Effector memory CD8-positive, alpha-beta T cell (primary cell): ENCODE data around the gene DKK3.
A peak's percentile ranks its signal among the peaks of the same experiment; 100 is the strongest.
"Not testable (repeated sequence)": the region's sequence is repeated elsewhere in the genome, so short reads cannot be mapped to it uniquely, and the experiment has no call there.

Source experiments
- ATAC-seq: fragments of 150-1000 bp; cut with Tn5 transposase; replicated peaks from 2 replicates; pipeline ENCODE4 v1.10.0; 2021; ENCODE audit warnings: mild to moderate bottlenecking, moderate library complexity
- DNase-seq, 3 experiments: peaks; one replicate each; pipeline ENCODE4 v3.0.0; 2021
- H3K27ac Mint-ChIP-seq, 2 donors: one replicate each; pipeline ENCODE4 v1.8.0; 2022; ENCODE audit warnings: mild to moderate bottlenecking in 2 of 2, mixed read lengths in 2 of 2, moderate library complexity in 2 of 2
- H3K27me3 Mint-ChIP-seq, 2 donors: one replicate each; pipeline ENCODE4 v1.8.0; 2022; ENCODE audit warnings: mixed read lengths in 2 of 2
- H3K36me3 Mint-ChIP-seq: one replicate; pipeline ENCODE4 v1.8.0; 2022; ENCODE audit warnings: mild to moderate bottlenecking, moderate library complexity, mixed read lengths; ENCODE audit not compliant: insufficient read depth
- H3K4me1 Mint-ChIP-seq, 2 donors: one replicate each; pipeline ENCODE4 v1.8.0; 2022; ENCODE audit warnings: low read depth in 2 of 2, mixed read lengths in 2 of 2
- H3K4me3 Mint-ChIP-seq, 2 donors: one replicate each; pipeline ENCODE4 v1.8.0; 2022; ENCODE audit warnings: mild to moderate bottlenecking in 2 of 2, mixed read lengths in 2 of 2, moderate library complexity in 2 of 2
- H3K9me3 Mint-ChIP-seq, 2 donors: one replicate each; pipeline ENCODE4 v1.8.0; 2022; ENCODE audit warnings: mixed read lengths in 2 of 2

Gene DKK3

GRCh38 chr11:12044799-12045198 lies 36.4 kb upstream of the DKK3 start:
- Mint-ChIP-seq H3K4me1 (peaks cover 7 to 8% of the 10 kb centered on the region in 2 donors), H3K9me3 (no peaks in the 10 kb centered on the region), H3K27me3 (peaks cover 0 to 20% of the 10 kb centered on the region in 2 donors), H3K27ac (no peak overlapping the region), H3K4me3 (no peak overlapping the region), H3K36me3 (no peaks in the 10 kb centered on the region)
- no peak for DNase-seq
- no peak for ATAC-seq

- peaks cover 7 to 8% of the 10 kb centered on the region in 2 donors for H3K4me1 Mint-ChIP-seq
- DNase-seq (peak; percentile 56 to 62 (median 59)), ATAC-seq (peak; percentile 74)
- H3K9me3 Mint-ChIP-seq: no peaks in the 10 kb centered on the region
- no peaks in the 10 kb centered on the region for H3K36me3 Mint-ChIP-seq
- H3K27me3 Mint-ChIP-seq: peaks cover 0 to 20% of the 10 kb centered on the region in 2 donors
- no peak overlapping the region for H3K4me3 Mint-ChIP-seq
- no peak overlapping the region for H3K27ac Mint-ChIP-seq
Observed at GRCh38 chr11:12043959-12044791, 35.7 kb upstream of the DKK3 start.

- Mint-ChIP-seq H3K4me3 (no peak overlapping the region), H3K9me3 (no peaks in the 10 kb centered on the region), H3K36me3 (no peaks in the 10 kb centered on the region), H3K27ac (no peak overlapping the region), H3K27me3 (peaks cover 0 to 20% of the 10 kb centered on the region in 2 donors), H3K4me1 (peaks cover 7 to 8% of the 10 kb centered on the region in 2 donors)
- DNase-seq (no peak), ATAC-seq (no peak)
Observed at GRCh38 chr11:12043221-12043620, 34.8 kb upstream of the DKK3 start.

- ATAC-seq (no peak), DNase-seq (no peak)
- no peaks in the 10 kb centered on the region for H3K9me3 Mint-ChIP-seq
- no peak overlapping the region for H3K4me3 Mint-ChIP-seq
- H3K27ac Mint-ChIP-seq: no peak overlapping the region
- H3K27me3 Mint-ChIP-seq: peaks cover 0 to 17% of the 10 kb centered on the region in 2 donors
- no peaks in the 10 kb centered on the region for H3K36me3 Mint-ChIP-seq
- H3K4me1 Mint-ChIP-seq: peaks cover under 1 to 3% of the 10 kb centered on the region in 2 donors
Observed at GRCh38 chr11:12042215-12042676, 33.8 kb upstream of the DKK3 start.

DNA sequence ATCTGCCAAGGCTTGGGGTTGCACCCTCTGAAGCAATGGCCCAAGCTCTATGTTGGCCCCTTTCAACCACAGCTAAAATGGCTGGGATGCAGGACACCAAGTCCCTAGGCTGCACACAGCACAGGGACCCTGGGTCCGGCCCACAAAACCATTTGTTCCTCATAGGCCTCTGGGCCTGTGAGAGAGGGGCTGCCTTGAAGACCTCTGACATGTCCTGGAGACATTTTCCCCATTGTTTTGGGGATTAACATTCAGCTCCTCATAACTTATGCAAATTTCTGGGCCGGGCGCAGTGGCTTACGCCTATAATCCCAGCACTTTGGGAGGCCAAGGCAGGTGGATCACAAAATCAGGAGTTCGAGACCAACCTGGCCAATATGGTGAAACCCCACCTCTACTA lies 32.3 kb upstream of the DKK3 start:
- H3K36me3 Mint-ChIP-seq, DNase-seq, H3K9me3 Mint-ChIP-seq, H3K4me1 Mint-ChIP-seq, ATAC-seq, H3K27me3 Mint-ChIP-seq, H3K27ac Mint-ChIP-seq, H3K4me3 Mint-ChIP-seq: not testable (repeated sequence)

GRCh38 chr11:12032968-12033367 lies 24.5 kb upstream of the DKK3 start:
- peaks cover 9 to 31% of the 10 kb centered on the region in 2 donors for H3K27me3 Mint-ChIP-seq
- no peak overlapping the region for H3K27ac Mint-ChIP-seq
- no peak overlapping the region for H3K4me3 Mint-ChIP-seq

GRCh38 chr11:12031856-12032544 lies 23.6 kb upstream of the DKK3 start:
- DNase-seq: no peak
- no peak for ATAC-seq
- no peaks in the 10 kb centered on the region for H3K9me3 Mint-ChIP-seq
- peaks cover 9 to 31% of the 10 kb centered on the region in 2 donors for H3K27me3 Mint-ChIP-seq
- H3K36me3 Mint-ChIP-seq: no peaks in the 10 kb centered on the region
- H3K27ac Mint-ChIP-seq: no peak overlapping the region
- no peaks in the 10 kb centered on the region for H3K4me1 Mint-ChIP-seq
- no peak overlapping the region for H3K4me3 Mint-ChIP-seq

More at GRCh38 chr11:12032968-12033367, 24.5 kb upstream of the DKK3 start:
- ATAC-seq: no peak
- no peaks in the 10 kb centered on the region for H3K36me3 Mint-ChIP-seq
- no peak for DNase-seq
- H3K9me3 Mint-ChIP-seq: no peaks in the 10 kb centered on the region
- H3K4me1 Mint-ChIP-seq: no peaks in the 10 kb centered on the region

- Mint-ChIP-seq H3K9me3 (peaks cover 0 to under 1% of the 10 kb centered on the region in 2 donors), H3K4me3 (no peak overlapping the region), H3K27ac (no peak overlapping the region), H3K27me3 (peaks cover 16 to 30% of the 10 kb centered on the region in 2 donors), H3K4me1 (no peaks in the 10 kb centered on the region), H3K36me3 (no peaks in the 10 kb centered on the region)
- no peak for DNase-seq
- ATAC-seq: no peak
Observed at GRCh38 chr11:12029738-12030363, 21.4 kb upstream of the DKK3 start.

GRCh38 chr11:12029119-12029518 lies 20.7 kb upstream of the DKK3 start:
- H3K4me3 Mint-ChIP-seq: no peak overlapping the region
- no peak overlapping the region for H3K27ac Mint-ChIP-seq

DNA sequence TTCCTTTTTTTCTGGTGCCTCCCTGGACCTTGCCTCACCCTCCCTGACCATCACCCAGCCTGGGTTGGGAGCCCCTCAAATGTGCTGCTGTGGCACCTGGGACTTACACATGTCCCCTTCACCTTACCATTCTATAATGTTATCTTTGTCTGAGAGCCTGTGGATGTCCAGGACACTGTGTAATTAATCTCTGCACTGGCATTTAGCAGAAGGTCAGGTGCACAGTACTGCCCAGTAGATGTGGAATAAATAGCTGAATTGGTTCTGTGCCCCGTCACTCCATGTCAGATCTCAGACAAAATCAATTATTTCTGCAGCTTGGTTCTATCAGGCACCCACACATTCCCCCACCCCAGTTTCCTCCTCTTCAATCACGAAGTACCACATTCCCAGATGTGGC lies 19.9 kb upstream of the DKK3 start:
- ATAC-seq (no peak), DNase-seq (no peak)
- H3K36me3 Mint-ChIP-seq: no peaks in the 10 kb centered on the region
- no peak overlapping the region for H3K4me3 Mint-ChIP-seq
- H3K9me3 Mint-ChIP-seq: peaks cover 0 to 6% of the 10 kb centered on the region in 2 donors
- no peaks in the 10 kb centered on the region for H3K4me1 Mint-ChIP-seq
- H3K27me3 Mint-ChIP-seq: peaks cover 13 to 29% of the 10 kb centered on the region in 2 donors
- H3K27ac Mint-ChIP-seq: no peak overlapping the region

More at GRCh38 chr11:12029119-12029518, 20.7 kb upstream of the DKK3 start:
- DNase-seq (no peak), ATAC-seq (no peak)
- Mint-ChIP-seq H3K9me3 (peaks cover 0 to 6% of the 10 kb centered on the region in 2 donors), H3K27me3 (peaks cover 14 to 29% of the 10 kb centered on the region in 2 donors), H3K36me3 (no peaks in the 10 kb centered on the region), H3K4me1 (no peaks in the 10 kb centered on the region)

- Mint-ChIP-seq H3K27me3 (peaks cover 13 to 42% of the 10 kb centered on the region in 2 donors), H3K4me1 (no peaks in the 10 kb centered on the region), H3K9me3 (peaks cover 0 to 6% of the 10 kb centered on the region in 2 donors), H3K4me3 (no peak overlapping the region), H3K36me3 (no peaks in the 10 kb centered on the region), H3K27ac (no peak overlapping the region)
- ATAC-seq: no peak
- no peak for DNase-seq
Observed at GRCh38 chr11:12026331-12027211, 18.1 kb upstream of the DKK3 start.

DNA sequence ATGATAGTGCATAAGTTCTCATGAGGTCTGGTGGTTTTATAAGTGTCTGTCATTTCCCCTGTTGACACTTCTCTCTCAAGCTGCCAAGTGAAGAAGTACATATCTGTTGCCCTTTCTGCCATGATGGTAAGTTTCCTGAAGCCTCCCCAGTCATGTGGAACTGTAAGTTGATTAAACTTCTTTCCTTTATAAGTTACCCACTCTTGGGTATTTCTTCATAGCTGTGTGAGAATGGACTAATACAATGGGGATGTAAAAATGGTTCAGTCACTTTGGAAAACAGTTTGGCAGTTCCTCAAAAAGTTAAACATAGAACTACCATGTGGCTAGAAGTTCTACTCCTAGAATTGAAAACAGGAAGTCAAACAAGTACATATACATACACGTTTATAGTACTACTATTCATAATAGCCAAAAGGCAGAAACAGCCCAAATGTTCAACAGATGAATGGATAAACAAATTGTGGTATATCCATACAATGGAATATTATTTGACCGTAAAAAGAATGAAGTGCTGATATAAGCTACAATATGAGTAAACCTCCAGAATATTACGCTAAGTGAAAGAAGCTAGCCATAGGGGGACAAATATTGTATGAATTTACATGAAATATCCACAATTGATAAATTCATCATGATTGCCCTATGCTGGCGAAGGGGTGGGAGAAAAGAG lies 16.0 kb upstream of the DKK3 start:
- Mint-ChIP-seq H3K27ac (no peak overlapping the region), H3K4me1 (no peaks in the 10 kb centered on the region), H3K27me3 (peaks cover 13 to 41% of the 10 kb centered on the region in 2 donors), H3K4me3 (no peak overlapping the region), H3K9me3 (peaks cover 0 to 6% of the 10 kb centered on the region in 2 donors), H3K36me3 (no peaks in the 10 kb centered on the region)
- DNase-seq: no peak
- no peak for ATAC-seq
